Tibial artery (tissue), 4 donors: ENCODE results near the gene RNLS.

ENCODE experiments used
- DNase-seq, 2 donors: peaks; one replicate each; pipeline ENCODE4 v3.0.0-alpha.2; 2019
- H3K27ac ChIP-seq, 2 donors: fragments of 200-600 bp; sonication (generic) in 1 of 2; 1 replicate in 1 of 2; 2 replicates in 1 of 2; pipeline ENCODE4 v1.5.1; 2018 to 2019; ENCODE audit warnings: mild to moderate bottlenecking in 1 of 2
- H3K27me3 ChIP-seq, 2 donors: fragments of 200-600 bp; sonication (generic) in 1 of 2; one replicate each; pipeline versions ENCODE4 v1.5.1 to v1.6.0; 2016 to 2019
- H3K36me3 ChIP-seq, 3 donors: fragments of 200-600 bp; sonication (generic) in 2 of 3; one replicate each; pipeline ENCODE4 v1.5.1; 2016 to 2019; ENCODE audit warnings: mild to moderate bottlenecking in 2 of 3
- H3K4me1 ChIP-seq, 4 donors: fragments of 200-600 bp; sonication (generic) in 2 of 4; 1 replicate in 3 of 4; 2 replicates in 1 of 4; pipeline ENCODE4 v1.5.1; 2016 to 2019
- H3K4me3 ChIP-seq, 2 donors: fragments of 200-600 bp; sonication (generic) in 1 of 2; 1 replicate in 1 of 2; 2 replicates in 1 of 2; pipeline ENCODE4 v1.5.1; 2018 to 2019; ENCODE audit warnings: mild to moderate bottlenecking in 2 of 2
- H3K9me3 ChIP-seq, 3 donors: fragments of 200-600 bp; sonication (generic) in 1 of 3; one replicate each; pipeline ENCODE4 v1.5.1; 2016 to 2019
- intact Hi-C: fragments of 100-400 bp; cut with DNase I; formaldehyde crosslinking; loops from one replicate; pipeline ENCODE4 v1.15.0; 2023; ENCODE audit warnings: low total_unique reads
- TF ChIP-seq, protein P1 (sequence below), 2 experiments: fragments of 200-600 bp in 1 of 2; fragments of 450-650 bp in 1 of 2; IDR thresholded peaks; one replicate each; pipeline ENCODE4 v1.5.1; 2017 to 2019; ENCODE audit warnings: antibody characterized with exemption in 2 of 2, mild to moderate bottlenecking in 1 of 2, moderate library complexity in 1 of 2

The RNLS gene

DNA sequence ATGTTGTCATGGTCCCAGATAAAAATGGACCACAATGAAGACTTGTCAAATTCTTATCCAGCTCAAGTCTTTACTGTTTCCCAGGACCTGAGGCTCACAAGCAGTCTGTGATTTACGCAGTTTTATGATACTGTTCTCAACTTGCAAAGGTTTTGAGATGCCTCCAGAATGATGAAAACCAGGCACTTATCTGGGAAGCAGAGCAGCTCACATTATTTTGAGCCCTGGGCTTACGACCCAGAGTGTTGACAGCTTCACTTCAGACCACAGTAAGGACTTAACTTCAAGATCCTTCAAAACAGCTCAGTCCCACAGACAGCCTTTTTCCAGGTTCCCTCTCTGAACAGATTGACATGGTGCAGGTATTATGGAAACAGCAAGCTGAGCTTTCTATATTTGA, 236.1 kb downstream of the RNLS start:
- Histone ChIP-seq H3K4me1 (peaks cover 0 to 29% (median 7%) of the 10 kb centered on the region in 4 donors), H3K9me3 (no peaks in the 10 kb centered on the region), H3K27me3 (no peaks in the 10 kb centered on the region), H3K27ac (no peak overlapping the region), H3K4me3 (no peak overlapping the region), H3K36me3 (no peaks in the 10 kb centered on the region)
- DNase-seq: no peak
- intact Hi-C loops: no loop called here
- TF ChIP-seq, protein P1, sequence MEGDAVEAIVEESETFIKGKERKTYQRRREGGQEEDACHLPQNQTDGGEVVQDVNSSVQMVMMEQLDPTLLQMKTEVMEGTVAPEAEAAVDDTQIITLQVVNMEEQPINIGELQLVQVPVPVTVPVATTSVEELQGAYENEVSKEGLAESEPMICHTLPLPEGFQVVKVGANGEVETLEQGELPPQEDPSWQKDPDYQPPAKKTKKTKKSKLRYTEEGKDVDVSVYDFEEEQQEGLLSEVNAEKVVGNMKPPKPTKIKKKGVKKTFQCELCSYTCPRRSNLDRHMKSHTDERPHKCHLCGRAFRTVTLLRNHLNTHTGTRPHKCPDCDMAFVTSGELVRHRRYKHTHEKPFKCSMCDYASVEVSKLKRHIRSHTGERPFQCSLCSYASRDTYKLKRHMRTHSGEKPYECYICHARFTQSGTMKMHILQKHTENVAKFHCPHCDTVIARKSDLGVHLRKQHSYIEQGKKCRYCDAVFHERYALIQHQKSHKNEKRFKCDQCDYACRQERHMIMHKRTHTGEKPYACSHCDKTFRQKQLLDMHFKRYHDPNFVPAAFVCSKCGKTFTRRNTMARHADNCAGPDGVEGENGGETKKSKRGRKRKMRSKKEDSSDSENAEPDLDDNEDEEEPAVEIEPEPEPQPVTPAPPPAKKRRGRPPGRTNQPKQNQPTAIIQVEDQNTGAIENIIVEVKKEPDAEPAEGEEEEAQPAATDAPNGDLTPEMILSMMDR (IDR thresholded peaks at IDR 0.05): no peak

DNA sequence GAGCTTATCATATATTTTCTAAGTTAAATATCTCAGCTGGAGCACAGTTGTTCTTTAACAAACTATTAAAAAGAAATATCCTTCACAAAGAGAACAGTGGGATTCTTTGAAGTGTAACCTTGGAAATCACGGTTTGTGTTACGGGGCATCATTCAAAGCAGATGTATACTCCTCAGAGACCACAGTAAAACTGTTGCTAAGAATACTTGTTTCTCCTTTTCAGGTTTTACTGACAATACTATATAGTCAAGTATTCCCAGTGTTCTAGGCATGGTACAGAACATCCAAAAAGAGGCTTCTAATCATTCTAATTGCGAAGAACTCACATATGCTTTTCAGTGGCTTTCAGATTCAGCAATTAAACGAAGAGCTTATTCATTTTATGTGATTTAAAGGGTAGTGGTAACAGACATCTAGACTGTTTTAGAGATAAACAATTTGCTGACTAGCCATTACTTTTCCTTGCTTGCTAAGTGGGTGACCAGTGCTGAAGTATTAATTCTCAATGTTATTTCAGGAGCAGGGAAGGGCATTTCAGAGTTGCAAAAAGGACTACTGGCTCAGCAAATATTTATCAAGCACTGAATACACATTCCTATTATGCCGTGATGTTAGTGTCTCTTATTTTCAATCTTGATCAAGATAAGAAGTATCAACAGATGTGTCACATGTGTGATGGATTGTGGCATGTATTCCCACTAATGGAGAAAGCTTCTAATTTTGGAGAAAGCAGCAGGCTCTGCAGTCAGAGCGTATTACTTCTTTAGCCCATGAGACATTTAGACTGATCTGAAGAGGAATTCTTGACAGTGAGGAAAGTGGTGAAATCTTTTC, 236.8 kb downstream of the RNLS start:
- no peak for DNase-seq

DNA sequence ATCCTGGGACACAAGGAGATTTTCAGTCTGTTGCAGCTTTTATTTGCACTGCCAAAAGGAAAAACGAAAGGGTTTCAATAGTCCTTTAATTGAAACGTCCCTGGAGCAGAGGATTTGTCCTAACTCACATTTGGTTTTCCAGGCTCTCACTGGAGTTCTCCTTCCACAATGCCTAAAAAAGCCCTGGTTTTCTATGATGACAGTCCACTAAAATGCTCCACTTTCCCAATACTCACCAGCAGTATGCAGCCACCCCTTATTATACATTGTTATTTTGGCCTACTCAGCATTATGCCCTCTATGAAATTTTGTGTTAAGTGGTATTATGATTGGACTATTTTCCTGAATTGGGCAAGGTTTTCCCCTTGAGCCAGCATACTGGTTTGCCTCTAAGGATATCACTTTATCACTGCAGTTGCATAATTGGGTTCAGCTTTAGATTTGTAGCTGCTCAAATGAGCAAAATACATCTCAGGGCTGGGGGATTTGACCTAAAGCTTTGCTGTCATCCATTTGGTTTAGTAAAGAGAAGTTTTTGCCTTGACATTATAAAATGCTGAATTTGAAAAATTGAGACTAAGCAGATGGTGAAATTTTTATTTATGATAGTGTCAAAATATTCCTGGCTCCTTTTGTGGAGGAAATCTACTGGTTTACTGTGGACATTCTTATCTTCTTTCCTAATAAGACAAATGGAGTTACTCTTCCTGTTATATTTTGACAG, 239.2 kb downstream of the RNLS start:
- H3K36me3 ChIP-seq: no peaks in the 10 kb centered on the region
- no peak for DNase-seq
- peaks cover 0 to 29% (median 7%) of the 10 kb centered on the region in 4 donors for H3K4me1 ChIP-seq
- peak overlapping the region in 1 of 2 donors; percentile 18 for H3K27ac ChIP-seq
- TF ChIP-seq, protein P1 (IDR thresholded peaks at IDR 0.05): no peak
- no peaks in the 10 kb centered on the region for H3K27me3 ChIP-seq
- no peak overlapping the region for H3K4me3 ChIP-seq
- intact Hi-C loops: no loop called here
- H3K9me3 ChIP-seq: no peaks in the 10 kb centered on the region

More for the DNA sequence above, 236.8 kb downstream of the RNLS start:
- H3K4me3 ChIP-seq: no peak overlapping the region
- intact Hi-C loops: no loop called here
- no peaks in the 10 kb centered on the region for H3K9me3 ChIP-seq
- H3K27ac ChIP-seq: no peak overlapping the region
- no peaks in the 10 kb centered on the region for H3K27me3 ChIP-seq
- peaks cover 0 to 29% (median 7%) of the 10 kb centered on the region in 4 donors for H3K4me1 ChIP-seq
- H3K36me3 ChIP-seq: no peaks in the 10 kb centered on the region
- TF ChIP-seq, protein P1 (IDR thresholded peaks at IDR 0.05): no peak

DNA sequence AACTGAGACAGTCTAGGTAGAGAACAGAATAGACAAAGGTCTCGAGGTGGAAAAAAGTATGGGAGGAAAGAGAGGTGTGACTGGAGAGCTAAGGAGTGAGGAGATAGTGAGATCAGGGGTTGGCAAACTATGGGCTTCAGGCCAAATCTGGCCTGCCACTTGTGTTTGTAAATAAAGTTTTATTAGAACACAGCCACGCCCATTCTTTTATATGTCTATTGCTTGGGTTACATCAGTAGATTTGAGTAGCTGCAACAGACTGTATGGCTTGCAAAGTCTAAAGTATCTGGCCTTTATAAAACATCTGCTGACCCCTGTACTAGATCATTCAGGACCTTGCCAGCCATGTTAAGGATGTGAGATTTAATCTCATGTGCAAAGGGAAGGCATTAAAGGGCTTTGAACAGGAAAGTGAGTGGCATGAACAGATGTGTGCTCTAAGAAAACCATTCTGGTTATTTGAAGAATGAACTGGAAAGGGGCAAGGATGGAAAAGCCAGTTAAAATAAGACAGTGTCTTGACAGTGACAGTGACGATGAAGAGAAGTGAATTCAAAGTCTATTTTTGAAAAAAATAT, 240.3 kb downstream of the RNLS start:
- TF ChIP-seq, protein P1 (IDR thresholded peaks at IDR 0.05): no peak
- H3K4me1 ChIP-seq: peaks cover 0 to 29% (median 7%) of the 10 kb centered on the region in 4 donors
- no peaks in the 10 kb centered on the region for H3K27me3 ChIP-seq
- H3K27ac ChIP-seq: no peak overlapping the region
- H3K9me3 ChIP-seq: no peaks in the 10 kb centered on the region
- no peaks in the 10 kb centered on the region for H3K36me3 ChIP-seq
- H3K4me3 ChIP-seq: no peak overlapping the region
- DNase-seq: no peak
- intact Hi-C loops: no loop called here

DNA sequence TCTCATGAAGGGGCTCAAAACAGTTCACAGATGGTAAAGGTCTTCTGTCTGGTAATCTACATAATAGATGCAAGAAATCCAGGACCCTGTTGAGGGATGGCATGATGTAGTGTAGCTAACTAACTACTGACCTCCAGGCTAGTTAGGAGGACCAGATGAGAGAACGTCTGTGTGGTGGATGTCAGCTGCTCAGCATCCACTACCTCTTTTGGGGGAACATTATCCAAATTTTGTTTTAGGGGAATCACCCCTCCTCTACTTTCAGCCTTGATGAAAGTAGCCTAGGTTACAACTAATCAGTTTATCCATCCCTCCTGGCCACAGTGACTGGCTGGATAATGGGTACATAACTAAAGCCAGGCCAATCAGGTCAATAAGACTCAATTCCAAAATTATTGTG, 246.0 kb downstream of the RNLS start:
- no peaks in the 10 kb centered on the region for H3K36me3 ChIP-seq
- no peaks in the 10 kb centered on the region for H3K4me1 ChIP-seq
- TF ChIP-seq, protein P1 (IDR thresholded peaks at IDR 0.05): no peak
- H3K27ac ChIP-seq: no peak overlapping the region
- intact Hi-C loops: no loop called here
- H3K9me3 ChIP-seq: no peaks in the 10 kb centered on the region
- DNase-seq: no peak
- no peaks in the 10 kb centered on the region for H3K27me3 ChIP-seq
- H3K4me3 ChIP-seq: no peak overlapping the region
